Sigmoid colon (tissue), 3 donors: ENCODE measurements around the gene CIDEB.

ENCODE experiments used
- POLR2A ChIP-seq, 2 donors: fragments of 450-650 bp; IDR thresholded peaks; one replicate each; pipeline ENCODE4 v1.6.1; 2016; ENCODE audit warnings: antibody characterized with exemption in 2 of 2, mild to moderate bottlenecking in 2 of 2, moderate library complexity in 2 of 2
- TF ChIP-seq, protein P1 (sequence below), 4 experiments: fragments of 450-650 bp in 3 of 4; fragments of 200-600 bp in 1 of 4; IDR thresholded peaks; one replicate each; pipeline ENCODE4 v1.5.1; 2016 to 2019; ENCODE audit warnings: antibody characterized with exemption in 4 of 4, mild to moderate bottlenecking in 3 of 4, moderate library complexity in 2 of 4

DNA sequence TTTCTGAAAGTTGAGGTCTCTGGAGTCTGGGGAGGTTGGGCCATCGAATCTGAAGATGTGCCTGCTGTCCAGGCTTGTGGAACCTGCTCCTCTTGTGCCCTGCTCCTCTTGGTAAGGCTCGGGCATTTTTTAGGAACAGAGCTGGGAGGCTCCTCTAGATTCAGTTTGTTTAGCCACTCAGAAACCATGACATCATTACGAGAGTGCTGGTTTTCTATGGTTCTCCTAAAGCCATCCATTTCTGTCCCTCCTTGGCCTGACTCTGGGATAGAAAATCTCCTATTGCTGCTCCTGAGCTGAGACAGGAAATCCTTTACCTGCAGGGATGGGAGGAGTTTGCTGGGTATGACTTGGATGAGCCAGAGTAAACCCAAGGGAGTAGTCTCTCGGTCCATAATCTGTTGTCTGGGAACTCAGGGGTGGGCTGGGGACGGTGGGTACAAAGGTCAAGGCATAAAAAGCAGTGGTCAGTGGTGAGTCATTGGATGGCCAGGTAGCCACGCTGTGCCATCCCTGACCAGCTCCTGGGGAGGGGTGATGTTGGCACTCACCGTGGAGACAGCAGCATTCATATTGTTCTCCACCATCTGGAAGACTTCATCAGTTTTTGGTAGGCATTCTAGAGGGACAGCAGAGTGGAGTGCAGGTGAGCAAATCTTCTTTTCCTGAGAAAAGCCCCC is 29.5 kb upstream of the CIDEB start:
- TF ChIP-seq, protein P1, sequence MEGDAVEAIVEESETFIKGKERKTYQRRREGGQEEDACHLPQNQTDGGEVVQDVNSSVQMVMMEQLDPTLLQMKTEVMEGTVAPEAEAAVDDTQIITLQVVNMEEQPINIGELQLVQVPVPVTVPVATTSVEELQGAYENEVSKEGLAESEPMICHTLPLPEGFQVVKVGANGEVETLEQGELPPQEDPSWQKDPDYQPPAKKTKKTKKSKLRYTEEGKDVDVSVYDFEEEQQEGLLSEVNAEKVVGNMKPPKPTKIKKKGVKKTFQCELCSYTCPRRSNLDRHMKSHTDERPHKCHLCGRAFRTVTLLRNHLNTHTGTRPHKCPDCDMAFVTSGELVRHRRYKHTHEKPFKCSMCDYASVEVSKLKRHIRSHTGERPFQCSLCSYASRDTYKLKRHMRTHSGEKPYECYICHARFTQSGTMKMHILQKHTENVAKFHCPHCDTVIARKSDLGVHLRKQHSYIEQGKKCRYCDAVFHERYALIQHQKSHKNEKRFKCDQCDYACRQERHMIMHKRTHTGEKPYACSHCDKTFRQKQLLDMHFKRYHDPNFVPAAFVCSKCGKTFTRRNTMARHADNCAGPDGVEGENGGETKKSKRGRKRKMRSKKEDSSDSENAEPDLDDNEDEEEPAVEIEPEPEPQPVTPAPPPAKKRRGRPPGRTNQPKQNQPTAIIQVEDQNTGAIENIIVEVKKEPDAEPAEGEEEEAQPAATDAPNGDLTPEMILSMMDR (IDR thresholded peaks at IDR 0.05), result no peak
- TF ChIP-seq POLR2A (IDR thresholded peaks at IDR 0.05), result no peak
